ENCODE measurements around the gene KCNMA1. TPM values are rescaled to one million over a fixed set of nuclear protein-coding genes. Genes with fewer than 3 reads are reported as not detected.

Gene KCNMA1
- total RNA-seq, 1 experiment from 2014 or later = 0.49 TPM

- ChIA-PET POLR2A (no interaction called here), RAD21 (ENCODE audit: low non-redundant PET in 1 of 2, low total read pairs in 2 of 2, uncharacterized antibody in 2 of 2, unreplicated experiment in 2 of 2) (no interaction called here), CTCF (no interaction called here)
- no peaks in the 10 kb centered on the region for H3K79me2 ChIP-seq (ENCODE audit: insufficient read depth, low read length)
- no peaks in the 10 kb centered on the region for H3K27me3 ChIP-seq (ENCODE audit: insufficient read depth, low read length)
- ATAC-seq (no peak), DNase-seq (ENCODE audit: low read depth, low spot score) (no peak)
- H3K4me3 ChIP-seq (replicated peaks in 1 of 2; ENCODE audit: low read depth in 1 of 2, low read length in 2 of 2) = no peak overlapping the region
- H2AFZ ChIP-seq (ENCODE audit: low read depth, low read length, poor library complexity, severe bottlenecking) = no peak overlapping the region
- H3K9me3 ChIP-seq (ENCODE audit: control insufficient read depth in 1 of 2, insufficient read depth in 1 of 2, low read depth in 1 of 2, low read length in 2 of 2) = no peaks in the 10 kb centered on the region
- H3K36me3 ChIP-seq (ENCODE audit: control insufficient read depth in 1 of 2, insufficient read depth in 2 of 2, low read length in 2 of 2) = no peaks in the 10 kb centered on the region
- BruUV-seq (replicated peaks) = no TSS peak
- no peak overlapping the region for H3K27ac ChIP-seq (ENCODE audit: low read depth, low read length)
- no peaks in the 10 kb centered on the region for H3K9me2 ChIP-seq (ENCODE audit: insufficient read depth)
- H4K20me1 ChIP-seq (ENCODE audit: insufficient read depth) = no peaks in the 10 kb centered on the region
- TF ChIP-seq ZBTB33 (IDR thresholded peaks at IDR 0.05; ENCODE audit: extremely low read depth, insufficient replicate concordance, low read length) = no peak
- TF ChIP-seq SRF (IDR thresholded peaks at IDR 0.05; ENCODE audit: low read depth) = no peak
- TF ChIP-seq, protein P1, sequence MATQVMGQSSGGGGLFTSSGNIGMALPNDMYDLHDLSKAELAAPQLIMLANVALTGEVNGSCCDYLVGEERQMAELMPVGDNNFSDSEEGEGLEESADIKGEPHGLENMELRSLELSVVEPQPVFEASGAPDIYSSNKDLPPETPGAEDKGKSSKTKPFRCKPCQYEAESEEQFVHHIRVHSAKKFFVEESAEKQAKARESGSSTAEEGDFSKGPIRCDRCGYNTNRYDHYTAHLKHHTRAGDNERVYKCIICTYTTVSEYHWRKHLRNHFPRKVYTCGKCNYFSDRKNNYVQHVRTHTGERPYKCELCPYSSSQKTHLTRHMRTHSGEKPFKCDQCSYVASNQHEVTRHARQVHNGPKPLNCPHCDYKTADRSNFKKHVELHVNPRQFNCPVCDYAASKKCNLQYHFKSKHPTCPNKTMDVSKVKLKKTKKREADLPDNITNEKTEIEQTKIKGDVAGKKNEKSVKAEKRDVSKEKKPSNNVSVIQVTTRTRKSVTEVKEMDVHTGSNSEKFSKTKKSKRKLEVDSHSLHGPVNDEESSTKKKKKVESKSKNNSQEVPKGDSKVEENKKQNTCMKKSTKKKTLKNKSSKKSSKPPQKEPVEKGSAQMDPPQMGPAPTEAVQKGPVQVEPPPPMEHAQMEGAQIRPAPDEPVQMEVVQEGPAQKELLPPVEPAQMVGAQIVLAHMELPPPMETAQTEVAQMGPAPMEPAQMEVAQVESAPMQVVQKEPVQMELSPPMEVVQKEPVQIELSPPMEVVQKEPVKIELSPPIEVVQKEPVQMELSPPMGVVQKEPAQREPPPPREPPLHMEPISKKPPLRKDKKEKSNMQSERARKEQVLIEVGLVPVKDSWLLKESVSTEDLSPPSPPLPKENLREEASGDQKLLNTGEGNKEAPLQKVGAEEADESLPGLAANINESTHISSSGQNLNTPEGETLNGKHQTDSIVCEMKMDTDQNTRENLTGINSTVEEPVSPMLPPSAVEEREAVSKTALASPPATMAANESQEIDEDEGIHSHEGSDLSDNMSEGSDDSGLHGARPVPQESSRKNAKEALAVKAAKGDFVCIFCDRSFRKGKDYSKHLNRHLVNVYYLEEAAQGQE (IDR thresholded peaks at IDR 0.05; ENCODE audit: low read depth) = no peak
- no peak for TF ChIP-seq JUND (IDR thresholded peaks at IDR 0.05)
- TF ChIP-seq SIN3A (IDR thresholded peaks at IDR 0.05; ENCODE audit: low read depth) = no peak
- no peak for TF ChIP-seq ZFX (IDR thresholded peaks at IDR 0.05)
- no peak for TF ChIP-seq CBX3 (IDR thresholded peaks at IDR 0.05; ENCODE audit: low read depth)
- no peak overlapping the region for H3K4me2 ChIP-seq (ENCODE audit: low read length)
- intact Hi-C loops (cut with micrococcal nuclease) = no loop called here
- no peak overlapping the region for H3K9ac ChIP-seq (ENCODE audit: low read length)
- H3K4me1 ChIP-seq (ENCODE audit: control insufficient read depth in 1 of 2, insufficient read depth in 2 of 2, low read length in 2 of 2) = peaks cover 0 to 21% of the 10 kb centered on the region in 2 experiments; a peak in 2 of 4 replicates
These were observed 55.9 kb downstream of the KCNMA1 start for GRCh38 chr10:77581738-77582137.

All from HCT116 (cell line).